HL-60 (cell line): ENCODE data around the gene SEMA7A.

Experiments used
- DNase-seq, 2 experiments: peaks; one replicate each; pipeline ENCODE4 v3.0.0-alpha.2; 2010 to 2020; ENCODE audit warnings: low read depth in 1 of 2, low spot score in 1 of 2
- H3K27ac ChIP-seq: fragments of 250-450 bp; sonication (Bioruptor Pico); replicated peaks from 2 replicates; pipeline ENCODE4 v1.5.1; 2020; ENCODE audit warnings: mild to moderate bottlenecking, moderate library complexity
- H3K27me3 ChIP-seq: fragments of 250-450 bp; sonication (Bioruptor Pico); 2 replicates; pipeline ENCODE4 v1.5.1; 2021; ENCODE audit warnings: mild to moderate bottlenecking, moderate library complexity; ENCODE audit not compliant: insufficient read depth, poor library complexity, severe bottlenecking
- H3K4me3 ChIP-seq: replicated peaks from 2 replicates; pipeline ENCODE4 v1.5.1; 2011; ENCODE audit warnings: mild to moderate bottlenecking, control low read depth, low read length; ENCODE audit not compliant: insufficient read depth
- GABPA ChIP-seq: IDR thresholded peaks from 2 replicates; pipeline ENCODE4 v1.6.1; 2012; ENCODE audit warnings: low read depth
- POLR2AphosphoS5 ChIP-seq: IDR thresholded peaks from 2 replicates; pipeline ENCODE4 v1.6.1; 2012; ENCODE audit warnings: low read depth
- REST ChIP-seq: IDR thresholded peaks from 2 replicates; pipeline ENCODE4 v1.6.1; 2012; ENCODE audit warnings: low read depth; ENCODE audit not compliant: insufficient replicate concordance
- SPI1 ChIP-seq: IDR thresholded peaks from 2 replicates; pipeline ENCODE4 v1.6.1; 2012; ENCODE audit warnings: low read depth, mild to moderate bottlenecking, borderline replicate concordance
- TF ChIP-seq, protein P1 (sequence below): IDR thresholded peaks from one replicate; pipeline ENCODE4 v1.5.1; 2011; ENCODE audit warnings: low read length, control low read depth, inconsistent platforms; ENCODE audit not compliant: insufficient read depth

Gene SEMA7A

DNA sequence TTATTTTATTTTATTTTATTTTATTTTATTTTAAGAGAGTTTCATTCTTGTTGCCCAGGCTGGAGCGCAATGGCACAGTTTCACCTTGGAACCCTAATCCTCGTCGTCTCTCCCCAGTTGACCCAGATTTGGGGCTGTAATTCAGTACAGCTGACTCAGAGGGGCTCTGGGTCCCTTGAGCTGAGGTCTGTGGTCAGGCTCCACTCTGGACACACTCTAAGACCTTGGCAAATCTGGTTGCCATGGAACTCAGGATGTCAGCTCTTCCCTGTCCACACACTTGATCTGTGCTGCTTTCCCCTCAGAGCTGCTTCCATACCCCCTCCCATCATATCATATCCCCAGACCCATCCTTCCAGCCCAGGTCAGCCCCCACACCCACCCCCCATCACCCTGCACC lies 65.6 kb downstream of the SEMA7A start:
- no peak overlapping the region for H3K27ac ChIP-seq
- TF ChIP-seq, protein P1, sequence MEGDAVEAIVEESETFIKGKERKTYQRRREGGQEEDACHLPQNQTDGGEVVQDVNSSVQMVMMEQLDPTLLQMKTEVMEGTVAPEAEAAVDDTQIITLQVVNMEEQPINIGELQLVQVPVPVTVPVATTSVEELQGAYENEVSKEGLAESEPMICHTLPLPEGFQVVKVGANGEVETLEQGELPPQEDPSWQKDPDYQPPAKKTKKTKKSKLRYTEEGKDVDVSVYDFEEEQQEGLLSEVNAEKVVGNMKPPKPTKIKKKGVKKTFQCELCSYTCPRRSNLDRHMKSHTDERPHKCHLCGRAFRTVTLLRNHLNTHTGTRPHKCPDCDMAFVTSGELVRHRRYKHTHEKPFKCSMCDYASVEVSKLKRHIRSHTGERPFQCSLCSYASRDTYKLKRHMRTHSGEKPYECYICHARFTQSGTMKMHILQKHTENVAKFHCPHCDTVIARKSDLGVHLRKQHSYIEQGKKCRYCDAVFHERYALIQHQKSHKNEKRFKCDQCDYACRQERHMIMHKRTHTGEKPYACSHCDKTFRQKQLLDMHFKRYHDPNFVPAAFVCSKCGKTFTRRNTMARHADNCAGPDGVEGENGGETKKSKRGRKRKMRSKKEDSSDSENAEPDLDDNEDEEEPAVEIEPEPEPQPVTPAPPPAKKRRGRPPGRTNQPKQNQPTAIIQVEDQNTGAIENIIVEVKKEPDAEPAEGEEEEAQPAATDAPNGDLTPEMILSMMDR = no peak
- TF ChIP-seq REST (no peak), SPI1 (no peak), POLR2AphosphoS5 (no peak), GABPA (no peak)

DNA sequence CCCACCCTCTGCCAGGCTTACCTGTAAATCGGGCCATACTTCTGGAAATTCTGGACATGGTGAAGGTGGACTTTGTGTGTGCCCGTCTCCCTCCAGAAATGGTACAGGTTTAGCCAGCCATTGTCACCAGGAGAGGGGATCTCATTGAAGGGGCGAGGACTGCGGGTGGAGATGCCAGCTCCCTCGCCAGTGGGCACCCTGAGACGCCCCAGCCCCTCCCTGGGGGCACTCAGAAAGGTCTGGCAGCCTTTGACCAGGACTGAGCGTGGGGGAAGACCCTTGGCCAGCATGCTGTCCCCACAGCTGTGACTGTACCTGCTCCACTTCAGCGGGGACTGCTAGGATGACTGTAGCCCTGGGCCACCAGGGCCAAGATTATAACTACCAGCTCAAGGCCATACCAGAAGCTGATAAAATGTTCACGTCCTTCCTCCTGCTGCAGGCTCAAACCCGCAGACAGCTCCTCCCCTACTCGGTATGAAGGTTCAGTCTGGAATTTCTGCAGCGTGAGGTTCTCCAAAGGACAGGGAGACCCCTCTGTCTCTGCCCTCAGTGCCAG lies 66.4 kb downstream of the SEMA7A start, which contains the start of gene CYP11A1:
TSS of gene CYP11A1 (minus strand) at position 351 of the 559 bp plus-strand sequence. CDS start at position 290, 61 bp downstream.
- peaks cover 68% of the 10 kb centered on the region for H3K27me3 ChIP-seq
- DNase-seq = no peak
- no peak within 1 kb of the TSS for H3K27ac ChIP-seq
- TF ChIP-seq SPI1 (no peak), POLR2AphosphoS5 (no peak), REST (no peak), GABPA (no peak)
- TF ChIP-seq, protein P1 = no peak
- H3K4me3 ChIP-seq = no peak within 1 kb of the TSS

More for the DNA sequence above, 65.6 kb downstream of the SEMA7A start:
- DNase-seq = no peak
- H3K4me3 ChIP-seq = no peak overlapping the region
- peaks cover 71% of the 10 kb centered on the region for H3K27me3 ChIP-seq

GRCh38 chr15:74365598-74366445 lies 67.9 kb downstream of the SEMA7A start:
- no peak overlapping the region for H3K27ac ChIP-seq

More at GRCh38 chr15:74365598-74366445, 67.9 kb downstream of the SEMA7A start:
- peaks cover 59% of the 10 kb centered on the region for H3K27me3 ChIP-seq
- peak in 1 of 2 experiments; percentile 14 for DNase-seq
- TF ChIP-seq, protein P1 = no peak
- no peak for TF ChIP-seq REST
- no peak for TF ChIP-seq GABPA
- TF ChIP-seq SPI1 = no peak
- no peak for TF ChIP-seq POLR2AphosphoS5
- H3K4me3 ChIP-seq = peak overlapping the region; percentile 39
